ENCODE measurements around the gene UBE2I.

GRCh38 chr16:1263591-1264344, 45.7 kb upstream of the UBE2I start:
- TF ChIP-seq CTCF (IDR thresholded peaks at IDR 0.05 in 4 of 5, conservative IDR thresholded peaks at IDR 0.05 in 1 of 5): no peak
- TF ChIP-seq POLR2A (IDR thresholded peaks at IDR 0.05): no peak
